A549 (cell line): Measurements from ENCODE around the gene ZCCHC17.

Experiments
- CHD4 ChIP-seq: fragments of 200-600 bp; sonication (generic); IDR thresholded peaks from 2 replicates; pipeline ENCODE4 v1.6.1; 2016; ENCODE audit warnings: antibody characterized with exemption, mild to moderate bottlenecking, borderline replicate concordance
- JUNB ChIP-seq: fragments of >200 bp; sonication (Bioruptor Twin); formaldehyde crosslinking; IDR thresholded peaks from 2 replicates; pipeline ENCODE4 v1.6.1; 2016
- PBX3 ChIP-seq: IDR thresholded peaks from 2 replicates; pipeline ENCODE4 v1.6.1; 2012
- POLR2A ChIP-seq: IDR thresholded peaks from 2 replicates; pipeline ENCODE4 v1.6.1; 2012; ENCODE audit warnings: mild to moderate bottlenecking, low read length
- RARB ChIP-seq: fragments of 250-450 bp; sonication (Bioruptor Pico); IDR thresholded peaks from 2 replicates; pipeline ENCODE4 v1.8.0; 2021; ENCODE audit warnings: mild to moderate bottlenecking, moderate library complexity

- no peak for TF ChIP-seq RARB (CRISPR knock-in tag)
- TF ChIP-seq JUNB = no peak
- no peak for TF ChIP-seq CHD4
- TF ChIP-seq POLR2A = no peak
- TF ChIP-seq PBX3 = no peak
These were observed 110.3 kb downstream of the ZCCHC17 start for GRCh38 chr1:31407029-31407626.
